ENCODE results near the gene CLCF1.

Gene CLCF1

DNA sequence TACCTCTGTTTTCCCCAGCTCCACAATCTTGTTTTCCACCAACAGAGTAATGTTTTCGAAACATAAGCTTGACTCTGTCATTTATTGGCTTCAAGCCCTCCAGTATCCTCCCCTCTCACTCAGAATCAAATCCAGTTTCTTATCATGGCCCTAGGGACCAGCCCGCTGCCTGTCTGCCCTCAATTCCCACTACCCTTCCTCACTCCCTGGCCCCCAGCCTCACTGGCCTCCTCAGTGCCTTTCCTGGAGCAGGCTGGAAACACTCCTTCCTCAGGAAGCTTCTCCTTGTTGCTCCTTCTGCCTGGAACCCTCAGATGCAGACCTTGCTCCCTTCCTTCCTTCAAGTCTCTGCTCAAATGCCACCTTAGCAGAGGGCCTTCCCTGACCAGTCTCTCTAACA is 23.9 kb downstream of the CLCF1 start:
- DNase-seq, result peak in 1 of 2 donors; percentile 53
- no peaks in the 10 kb centered on the region for H3K36me3 ChIP-seq
- TF ChIP-seq, protein P1, sequence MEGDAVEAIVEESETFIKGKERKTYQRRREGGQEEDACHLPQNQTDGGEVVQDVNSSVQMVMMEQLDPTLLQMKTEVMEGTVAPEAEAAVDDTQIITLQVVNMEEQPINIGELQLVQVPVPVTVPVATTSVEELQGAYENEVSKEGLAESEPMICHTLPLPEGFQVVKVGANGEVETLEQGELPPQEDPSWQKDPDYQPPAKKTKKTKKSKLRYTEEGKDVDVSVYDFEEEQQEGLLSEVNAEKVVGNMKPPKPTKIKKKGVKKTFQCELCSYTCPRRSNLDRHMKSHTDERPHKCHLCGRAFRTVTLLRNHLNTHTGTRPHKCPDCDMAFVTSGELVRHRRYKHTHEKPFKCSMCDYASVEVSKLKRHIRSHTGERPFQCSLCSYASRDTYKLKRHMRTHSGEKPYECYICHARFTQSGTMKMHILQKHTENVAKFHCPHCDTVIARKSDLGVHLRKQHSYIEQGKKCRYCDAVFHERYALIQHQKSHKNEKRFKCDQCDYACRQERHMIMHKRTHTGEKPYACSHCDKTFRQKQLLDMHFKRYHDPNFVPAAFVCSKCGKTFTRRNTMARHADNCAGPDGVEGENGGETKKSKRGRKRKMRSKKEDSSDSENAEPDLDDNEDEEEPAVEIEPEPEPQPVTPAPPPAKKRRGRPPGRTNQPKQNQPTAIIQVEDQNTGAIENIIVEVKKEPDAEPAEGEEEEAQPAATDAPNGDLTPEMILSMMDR (IDR thresholded peaks at IDR 0.05), result no peak
- no peaks in the 10 kb centered on the region for H3K27me3 ChIP-seq
- H3K9me3 ChIP-seq, result no peaks in the 10 kb centered on the region
- H3K27ac ChIP-seq, result peak overlapping the region in 1 of 2 donors; percentile 22
- no peak overlapping the region for H3K4me3 ChIP-seq
- intact Hi-C loops (cut with DNase I; ENCODE audit: low total_unique reads), result loop anchor here (2.0 kb wide), 1 partner anchor 33 kb away; no protein-coding TSS in a partner anchor
- peaks cover 0 to 47% (median 30%) of the 10 kb centered on the region in 4 donors for H3K4me1 ChIP-seq

DNA sequence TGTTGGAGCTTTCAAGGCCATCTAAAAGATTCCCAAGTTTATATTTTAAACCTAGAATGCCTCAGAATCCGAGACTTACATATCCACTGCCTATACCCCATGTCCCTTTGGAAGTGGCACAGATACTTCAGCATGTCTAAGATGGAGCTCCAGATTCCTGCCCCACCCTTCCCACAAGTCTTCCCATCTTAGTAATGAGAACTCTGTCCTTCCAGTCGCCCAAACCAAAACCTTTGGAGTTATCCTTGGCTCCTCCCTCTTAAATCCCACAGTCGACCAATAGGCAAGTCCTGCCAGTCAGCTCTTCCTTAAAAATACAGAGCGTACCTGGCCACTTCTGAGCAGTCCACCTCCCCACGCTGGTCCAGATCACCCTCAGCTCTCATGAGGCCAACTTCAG is 24.4 kb downstream of the CLCF1 start:
- TF ChIP-seq, protein P1 (IDR thresholded peaks at IDR 0.05), result no peak
- intact Hi-C loops (cut with DNase I; ENCODE audit: low total_unique reads), result loop anchor here (2.0 kb wide), 1 partner anchor 34 kb away; no protein-coding TSS in a partner anchor
- Histone ChIP-seq H3K36me3 (no peaks in the 10 kb centered on the region), H3K4me1 (peaks cover 0 to 43% (median 25%) of the 10 kb centered on the region in 4 donors), H3K27me3 (no peaks in the 10 kb centered on the region), H3K27ac (peak overlapping the region in 1 of 2 donors; percentile 22), H3K9me3 (no peaks in the 10 kb centered on the region), H3K4me3 (no peak overlapping the region)
- no peak for DNase-seq

DNA sequence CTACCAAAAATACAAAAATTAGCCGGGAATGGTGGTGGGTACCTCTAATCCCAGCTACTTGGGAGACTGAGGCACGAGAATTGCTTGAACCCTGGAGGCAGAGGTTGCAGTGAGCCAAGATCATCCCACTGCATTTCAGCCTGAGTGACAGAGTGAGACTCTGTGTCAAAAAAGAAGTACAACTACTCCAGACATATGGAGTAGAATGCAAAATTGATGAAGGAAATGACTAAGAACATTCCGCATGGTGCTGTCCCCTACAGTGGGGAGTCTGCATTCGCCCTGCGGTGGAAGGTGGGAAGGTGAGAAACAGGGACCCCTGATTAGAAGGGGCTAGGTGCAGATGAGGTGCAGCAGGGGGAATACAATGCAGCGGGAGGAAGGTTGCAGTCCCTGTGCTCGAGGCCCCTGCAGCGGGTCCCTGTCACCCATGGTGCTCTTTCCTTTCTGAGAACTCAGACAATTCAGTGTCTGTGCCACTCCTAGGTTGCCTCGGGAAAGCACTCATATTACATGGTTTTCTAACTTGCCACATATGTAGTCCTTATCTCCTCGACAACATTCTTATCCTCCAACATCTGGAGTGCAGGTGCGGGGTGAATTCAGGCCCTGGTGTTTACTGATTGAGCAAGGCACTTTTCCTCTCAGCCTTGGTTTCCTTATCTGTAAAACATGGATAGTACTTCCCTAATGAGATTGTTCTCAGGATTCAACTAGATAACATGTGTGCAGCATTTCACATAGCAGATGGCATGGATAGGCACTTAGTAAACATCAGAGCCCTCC is 25.2 kb downstream of the CLCF1 start:
- TF ChIP-seq, protein P1 (IDR thresholded peaks at IDR 0.05), result no peak
- Histone ChIP-seq H3K9me3 (no peaks in the 10 kb centered on the region), H3K4me1 (peaks cover 0 to 40% (median 23%) of the 10 kb centered on the region in 4 donors)

DNA sequence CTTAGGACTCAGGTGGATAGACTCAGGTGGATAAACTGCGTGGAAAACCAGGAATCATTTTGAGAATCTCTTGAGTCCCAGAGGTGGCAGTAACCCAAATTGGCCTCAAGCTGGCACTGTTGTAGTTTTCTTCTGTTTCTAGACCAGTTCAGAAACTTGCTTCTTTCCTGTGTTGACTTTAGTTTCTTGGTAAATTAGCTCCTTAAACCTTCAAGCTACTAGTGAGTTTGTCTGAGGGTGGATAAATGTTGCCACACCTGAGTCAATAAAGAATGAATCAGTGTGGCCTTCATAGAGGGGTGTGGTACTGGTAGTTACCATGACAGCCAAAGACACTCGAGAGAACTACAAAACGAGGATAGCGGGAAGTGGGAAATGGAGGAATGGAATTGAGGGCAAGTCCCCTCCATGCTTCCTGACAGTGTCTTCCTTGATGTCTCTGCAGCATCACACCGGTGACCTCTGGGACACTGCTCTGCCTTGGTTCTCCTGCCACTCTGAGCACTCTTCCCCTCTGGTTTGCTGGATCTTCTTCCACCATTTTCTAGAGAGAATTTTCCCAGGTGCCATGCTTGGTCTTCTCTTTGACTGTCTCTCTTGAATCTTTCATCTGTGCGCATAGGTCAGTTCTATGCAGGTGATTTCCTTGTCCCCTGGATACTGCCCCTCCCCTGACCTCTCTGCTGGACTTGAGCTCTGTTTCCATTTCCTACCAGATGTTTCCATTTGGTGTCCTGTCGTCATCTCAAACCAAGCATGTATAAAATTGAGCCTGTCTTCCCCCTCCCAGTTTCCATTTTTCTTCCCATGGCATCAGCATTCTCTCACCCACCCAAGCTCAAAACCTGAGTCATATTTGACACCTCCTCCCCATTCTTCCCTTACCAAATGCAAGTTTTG is 27.2 kb downstream of the CLCF1 start:
- TF ChIP-seq, protein P1 (IDR thresholded peaks at IDR 0.05), result peak; percentile 49 to 53
- peaks cover 0 to 5% (median 0%) of the 10 kb centered on the region in 3 donors for H3K36me3 ChIP-seq
- DNase-seq, result peak in 1 of 2 donors; percentile 51
- no peak overlapping the region for H3K27ac ChIP-seq
- no peak overlapping the region for H3K4me3 ChIP-seq
- peaks cover 0 to 24% (median 11%) of the 10 kb centered on the region in 4 donors for H3K4me1 ChIP-seq
- no peaks in the 10 kb centered on the region for H3K27me3 ChIP-seq
- intact Hi-C loops (cut with DNase I; ENCODE audit: low total_unique reads), result no loop called here
- no peaks in the 10 kb centered on the region for H3K9me3 ChIP-seq

More for the DNA sequence above, 25.2 kb downstream of the CLCF1 start:
- Histone ChIP-seq H3K27ac (no peak overlapping the region), H3K36me3 (no peaks in the 10 kb centered on the region), H3K4me3 (no peak overlapping the region), H3K27me3 (no peaks in the 10 kb centered on the region)
- peak in 1 of 2 donors; percentile 7 for DNase-seq
- intact Hi-C loops (cut with DNase I; ENCODE audit: low total_unique reads), result loop anchor here (2.0 kb wide), 1 partner anchor 35 kb away; no protein-coding TSS in a partner anchor

DNA sequence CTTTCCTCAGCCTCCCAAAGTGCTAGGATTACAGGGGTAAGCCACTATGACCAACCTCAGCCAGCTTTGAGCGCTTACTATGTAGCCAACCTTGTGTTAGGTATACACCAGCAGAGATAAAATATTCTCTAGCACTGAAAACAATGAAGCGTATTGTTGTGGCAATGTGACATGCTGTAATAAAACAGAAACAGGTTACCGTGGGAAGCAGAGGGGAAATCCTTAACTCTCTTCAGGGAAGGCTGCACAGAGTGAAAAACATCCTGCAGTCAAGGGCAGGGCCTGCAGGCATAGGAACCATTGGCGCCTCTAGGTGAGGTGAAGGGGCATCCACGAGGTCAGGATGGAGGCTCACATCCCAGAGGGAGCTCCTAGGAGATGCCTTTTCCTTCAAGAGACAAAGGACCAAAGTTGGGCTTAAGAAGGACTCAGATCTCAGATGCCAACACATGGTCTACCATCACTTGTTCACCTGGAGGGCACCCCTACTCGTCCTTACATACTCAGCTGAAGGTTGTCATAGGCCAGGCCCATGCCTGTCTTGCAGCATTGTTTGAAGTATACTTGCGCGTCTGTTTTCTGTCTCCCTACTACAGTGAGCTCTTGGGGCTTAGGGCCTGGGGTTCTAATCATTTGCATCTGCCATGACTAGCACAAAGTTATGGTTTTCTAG is 28.0 kb downstream of the CLCF1 start:
- Histone ChIP-seq H3K27ac (no peak overlapping the region), H3K9me3 (no peaks in the 10 kb centered on the region), H3K4me3 (no peak overlapping the region), H3K36me3 (peaks cover 0 to 5% (median 0%) of the 10 kb centered on the region in 3 donors), H3K27me3 (no peaks in the 10 kb centered on the region), H3K4me1 (peaks cover 0 to 16% (median 4%) of the 10 kb centered on the region in 4 donors)
- DNase-seq, result peak in 1 of 2 donors; percentile 20
- intact Hi-C loops (cut with DNase I; ENCODE audit: low total_unique reads), result no loop called here
- TF ChIP-seq, protein P1 (IDR thresholded peaks at IDR 0.05), result no peak
